GM11168 (cell line): ENCODE results near the gene PSMF1.
"Not testable (repeated sequence)": the region's sequence is repeated elsewhere in the genome, so short reads cannot be mapped to it uniquely, and the experiment has no call there.

ENCODE experiments used
- in situ Hi-C: fragments of 300-500 bp; cut with MboI; formaldehyde crosslinking; loops from one replicate; pipeline ENCODE4 v1.12.0; 2022; ENCODE audit warnings: low sequenced_read_pairs; ENCODE audit not compliant: unreplicated experiment

The PSMF1 gene

GRCh38 chr20:1121429-1121828 lies 3.0 kb downstream of the PSMF1 start:
- in situ Hi-C loops = no loop called here

- in situ Hi-C loops = no loop called here
These were observed 4.2 kb downstream of the PSMF1 start for GRCh38 chr20:1122388-1123315.

GRCh38 chr20:1123666-1124065 lies 5.3 kb downstream of the PSMF1 start:
- in situ Hi-C loops = no loop called here

GRCh38 chr20:1124421-1124820 lies 6.0 kb downstream of the PSMF1 start:
- in situ Hi-C loops = no loop called here

- in situ Hi-C loops = no loop called here
These were observed 6.9 kb downstream of the PSMF1 start for GRCh38 chr20:1125277-1125676.

GRCh38 chr20:1127840-1128239 lies 9.4 kb downstream of the PSMF1 start:
- in situ Hi-C loops = no loop called here

- in situ Hi-C loops = no loop called here
These were observed 11.8 kb downstream of the PSMF1 start for GRCh38 chr20:1130058-1130694.

GRCh38 chr20:1130847-1131246 lies 12.4 kb downstream of the PSMF1 start:
- in situ Hi-C loops = no loop called here

GRCh38 chr20:1131354-1131753 lies 13.0 kb downstream of the PSMF1 start:
- in situ Hi-C loops = no loop called here

GRCh38 chr20:1134355-1134754 lies 16.0 kb downstream of the PSMF1 start:
- in situ Hi-C loops = no loop called here

GRCh38 chr20:1134836-1135235 lies 16.4 kb downstream of the PSMF1 start:
- in situ Hi-C loops = no loop called here

GRCh38 chr20:1137236-1137635 lies 18.8 kb downstream of the PSMF1 start:
- in situ Hi-C loops = no loop called here

GRCh38 chr20:1144401-1145172 lies 26.2 kb downstream of the PSMF1 start:
- in situ Hi-C loops = no loop called here

- in situ Hi-C loops = no loop called here
These were observed 28.6 kb downstream of the PSMF1 start for GRCh38 chr20:1146957-1147356.

GRCh38 chr20:1149812-1150211 lies 31.4 kb downstream of the PSMF1 start:
- in situ Hi-C loops = not testable (repeated sequence)

GRCh38 chr20:1150218-1150617 lies 31.8 kb downstream of the PSMF1 start:
- in situ Hi-C loops = no loop called here

GRCh38 chr20:1150968-1151367 lies 32.6 kb downstream of the PSMF1 start:
- in situ Hi-C loops = no loop called here

GRCh38 chr20:1154226-1154625 lies 35.8 kb downstream of the PSMF1 start:
- in situ Hi-C loops = no loop called here

- in situ Hi-C loops = no loop called here
These were observed 36.3 kb downstream of the PSMF1 start for GRCh38 chr20:1154691-1155090.

GRCh38 chr20:1155342-1155741 lies 36.9 kb downstream of the PSMF1 start:
- in situ Hi-C loops = no loop called here

- in situ Hi-C loops = no loop called here
These were observed 42.1 kb downstream of the PSMF1 start for GRCh38 chr20:1160496-1160895.
